Erythroblast (primary cell): Measurements from ENCODE around the gene COMMD2.

ENCODE experiments used
- GATA1 ChIP-seq: IDR thresholded peaks from 2 replicates; pipeline ENCODE4 v1.6.1; 2011; ENCODE audit warnings: low read depth, mild to moderate bottlenecking, control low read depth, low read length, moderate library complexity
- POLR2A ChIP-seq: IDR thresholded peaks from 2 replicates; pipeline ENCODE4 v1.6.1; 2011; ENCODE audit warnings: mild to moderate bottlenecking, low read length

DNA sequence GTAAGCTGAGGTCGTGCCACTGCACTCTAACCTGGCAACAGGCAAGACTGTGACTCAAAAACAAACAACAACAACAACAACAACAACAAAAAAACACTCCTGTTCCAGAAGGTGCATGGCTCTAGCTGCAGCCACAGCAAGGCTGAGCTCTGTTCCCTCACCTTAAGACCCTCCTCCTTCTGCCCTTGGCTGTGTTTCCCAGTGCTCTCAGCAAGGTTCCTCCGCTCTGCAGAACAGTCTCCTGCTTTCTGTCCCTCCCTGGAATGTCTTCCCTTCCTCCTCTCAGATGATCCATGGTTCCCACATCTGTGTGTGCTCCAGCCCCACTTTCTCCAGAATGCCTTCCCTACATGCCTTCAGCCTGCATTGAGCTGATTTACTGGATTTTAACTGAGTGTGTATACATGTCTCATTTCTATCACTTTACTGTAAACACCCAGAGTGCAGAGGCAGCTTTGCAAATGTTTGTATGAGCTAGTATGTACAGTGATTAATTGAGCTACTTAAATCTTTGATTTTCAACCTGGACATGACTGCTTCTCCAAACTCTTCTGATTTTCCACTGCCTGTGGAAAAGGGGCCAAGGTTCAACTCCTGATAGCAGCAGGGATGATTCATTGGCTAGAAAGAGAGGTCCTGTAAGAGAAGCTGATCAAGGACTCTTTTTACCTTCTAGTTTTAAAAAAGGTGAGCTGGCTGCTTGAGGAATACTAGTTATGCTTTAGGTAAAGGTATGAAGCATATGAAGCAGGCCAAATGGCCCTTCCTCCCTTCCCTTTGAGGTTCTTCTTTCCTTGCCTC lies 25.3 kb upstream of the COMMD2 start:
- TF ChIP-seq POLR2A: no peak
- TF ChIP-seq GATA1: no peak
